Chondrocyte (in vitro differentiated cells): ENCODE data around the gene MICB. TPM values are rescaled to one million over a fixed set of nuclear protein-coding genes. Genes with fewer than 3 reads are reported as not detected.
A peak's percentile ranks its signal among the peaks of the same experiment; 100 is the strongest.

Source experiments
- DNase-seq: peaks from one replicate; pipeline ENCODE4 v3.0.0; 2021; ENCODE audit warnings: mixed read lengths, low spot score
- H3K27ac Mint-ChIP-seq: one replicate; pipeline ENCODE4 v1.8.0; 2021; ENCODE audit warnings: mild to moderate bottlenecking, moderate library complexity, mixed read lengths; ENCODE audit not compliant: unreplicated experiment
- H3K27me3 Mint-ChIP-seq: 2 replicates; pipeline ENCODE4 v1.8.0; 2021; ENCODE audit warnings: low read depth, mixed read lengths
- H3K36me3 Mint-ChIP-seq: 2 replicates; pipeline ENCODE4 v1.8.0; 2021; ENCODE audit warnings: low read depth, mixed read lengths
- H3K4me1 Mint-ChIP-seq: 2 replicates; pipeline ENCODE4 v1.8.0; 2021; ENCODE audit warnings: low read depth, mild to moderate bottlenecking, mixed read lengths
- H3K4me3 Mint-ChIP-seq: one replicate; pipeline ENCODE4 v1.8.0; 2021; ENCODE audit warnings: mild to moderate bottlenecking, moderate library complexity, mixed read lengths; ENCODE audit not compliant: unreplicated experiment
- H3K9me3 Mint-ChIP-seq: 2 replicates; pipeline ENCODE4 v1.8.0; 2021; ENCODE audit warnings: low read depth, mixed read lengths
- CTCF ChIP-seq: fragments of 200-600 bp; sonication (generic); IDR thresholded peaks from 2 replicates; pipeline ENCODE4 v1.5.0; 2021; ENCODE audit warnings: antibody characterized with exemption, mild to moderate bottlenecking, moderate library complexity
- total RNA-seq: library from RNA; stranded (reverse); gene quantifications from 3 replicates; pipeline ENCODE4 v1.2.1, GENCODE V29; 2021

MICB gene
- total RNA-seq, 1 donor from 2014 or later = 7.8 TPM

DNA sequence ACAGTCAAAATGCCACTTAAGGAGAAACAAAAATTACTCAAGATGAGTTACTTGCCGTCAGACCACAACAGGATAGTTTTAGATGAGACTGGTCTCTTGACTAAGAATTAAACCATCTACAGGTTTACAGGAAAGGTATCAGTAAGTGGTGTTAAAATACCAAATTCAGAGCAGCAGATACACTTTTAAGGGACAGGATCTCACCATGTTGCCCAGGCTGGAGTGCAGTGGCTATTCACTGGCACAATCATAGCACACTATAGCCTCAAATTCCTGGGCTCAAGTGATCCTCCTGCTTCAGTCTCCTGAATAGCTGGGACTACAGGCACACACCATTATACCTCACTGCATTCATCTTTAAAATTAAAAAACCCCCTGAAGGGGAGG lies 35.5 kb downstream of the MICB start:
- DNase-seq = no peak
- no peaks in the 10 kb centered on the region for H3K27me3 Mint-ChIP-seq
- H3K36me3 Mint-ChIP-seq = peaks cover 55% of the 10 kb centered on the region
- no peak overlapping the region for H3K4me3 Mint-ChIP-seq
- no peaks in the 10 kb centered on the region for H3K9me3 Mint-ChIP-seq
- TF ChIP-seq CTCF = no peak
- H3K27ac Mint-ChIP-seq = no peak overlapping the region
- peaks cover 6% of the 10 kb centered on the region for H3K4me1 Mint-ChIP-seq

- no peak for DNase-seq
- H3K36me3 Mint-ChIP-seq = peaks cover 61% of the 10 kb centered on the region
- peaks cover 12% of the 10 kb centered on the region for H3K4me1 Mint-ChIP-seq
- no peaks in the 10 kb centered on the region for H3K9me3 Mint-ChIP-seq
- no peaks in the 10 kb centered on the region for H3K27me3 Mint-ChIP-seq
- no peak overlapping the region for H3K4me3 Mint-ChIP-seq
- H3K27ac Mint-ChIP-seq = no peak overlapping the region
- TF ChIP-seq CTCF = no peak
These were observed 36.1 kb downstream of the MICB start for GRCh38 chr6:31534011-31534410.

GRCh38 chr6:31534521-31535040 lies 36.6 kb downstream of the MICB start:
- H3K4me1 Mint-ChIP-seq = peaks cover 18% of the 10 kb centered on the region
- no peak for DNase-seq
- H3K4me3 Mint-ChIP-seq = no peak overlapping the region
- no peaks in the 10 kb centered on the region for H3K27me3 Mint-ChIP-seq
- no peak overlapping the region for H3K27ac Mint-ChIP-seq
- TF ChIP-seq CTCF = no peak
- H3K36me3 Mint-ChIP-seq = peaks cover 66% of the 10 kb centered on the region
- no peaks in the 10 kb centered on the region for H3K9me3 Mint-ChIP-seq

DNA sequence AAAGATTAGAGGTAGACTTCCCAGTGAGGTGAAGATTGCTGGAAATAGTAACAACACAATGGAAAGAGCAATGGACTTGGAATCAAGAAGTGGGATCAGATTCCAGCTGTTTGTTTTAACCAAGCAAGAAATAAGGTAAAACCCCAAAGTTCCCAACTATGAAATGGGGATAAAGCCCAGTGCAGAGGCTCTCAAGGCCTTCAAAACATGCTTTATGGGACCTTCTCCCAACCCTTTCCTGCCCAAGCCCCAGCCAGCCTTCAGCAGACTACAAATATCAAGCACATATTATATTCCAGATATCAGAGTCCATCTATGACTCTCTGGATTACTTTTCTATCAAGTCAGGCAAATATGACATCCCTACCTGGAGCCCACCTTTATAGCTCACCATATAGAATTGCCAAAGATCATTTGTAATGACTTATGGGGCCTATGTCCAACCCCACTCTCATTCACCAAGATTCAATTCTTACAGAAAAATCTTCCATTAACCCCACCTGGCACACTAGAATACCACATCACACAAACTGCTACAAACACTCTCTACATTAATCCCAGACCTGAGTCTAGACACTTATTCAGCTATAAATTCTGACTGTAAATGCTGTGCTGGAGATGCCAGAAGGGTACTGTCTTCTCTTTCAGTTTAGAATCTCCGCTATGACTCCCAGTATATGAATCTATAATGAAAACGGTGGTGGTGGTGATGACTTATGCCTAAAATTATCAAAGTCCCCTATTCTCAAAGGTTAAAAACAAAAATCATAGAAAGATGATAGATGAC lies 37.8 kb downstream of the MICB start:
- no peak for DNase-seq
- Mint-ChIP-seq H3K9me3 (no peaks in the 10 kb centered on the region), H3K27me3 (no peaks in the 10 kb centered on the region), H3K4me3 (no peak overlapping the region), H3K36me3 (peaks cover 65% of the 10 kb centered on the region), H3K4me1 (peaks cover 29% of the 10 kb centered on the region), H3K27ac (no peak overlapping the region)
- TF ChIP-seq CTCF = no peak

DNA sequence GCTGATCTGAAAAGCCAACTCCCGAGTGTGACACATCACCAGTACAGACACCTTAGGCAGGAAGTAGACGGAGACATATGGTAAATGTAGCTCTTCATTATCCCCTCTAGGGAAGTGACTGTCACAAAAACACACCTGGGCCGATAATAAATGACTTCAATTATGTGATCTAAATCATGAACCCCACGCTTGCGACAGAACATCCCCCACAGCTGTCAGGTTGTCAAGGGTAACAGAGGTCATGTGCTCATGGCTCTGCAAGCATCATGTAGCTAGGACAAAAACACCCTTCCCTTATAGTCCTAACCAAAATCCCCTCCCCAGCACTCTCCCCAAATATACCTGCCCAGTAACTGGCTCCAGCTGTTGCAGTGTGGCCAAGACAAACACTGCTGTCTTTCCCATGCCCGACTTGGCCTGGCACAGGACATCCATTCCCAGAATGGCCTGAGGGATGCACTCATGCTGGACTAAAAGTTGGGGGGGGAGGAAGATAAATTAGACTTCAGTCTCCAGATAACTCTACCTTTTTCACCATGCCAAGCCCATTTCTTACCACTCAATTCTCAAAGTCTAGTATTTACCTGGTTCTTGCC lies 41.0 kb downstream of the MICB start:
- Mint-ChIP-seq H3K4me3 (peak overlapping the region; percentile 96), H3K27me3 (no peaks in the 10 kb centered on the region), H3K4me1 (peaks cover 40% of the 10 kb centered on the region), H3K27ac (peak overlapping the region; percentile 76), H3K9me3 (no peaks in the 10 kb centered on the region), H3K36me3 (peaks cover 48% of the 10 kb centered on the region)
- TF ChIP-seq CTCF = no peak
- DNase-seq = no peak
